ENCODE results near the gene KRT20.
"Not testable (repeated sequence)": the region's sequence is repeated elsewhere in the genome, so short reads cannot be mapped to it uniquely, and the experiment has no call there.

Gene KRT20

DNA sequence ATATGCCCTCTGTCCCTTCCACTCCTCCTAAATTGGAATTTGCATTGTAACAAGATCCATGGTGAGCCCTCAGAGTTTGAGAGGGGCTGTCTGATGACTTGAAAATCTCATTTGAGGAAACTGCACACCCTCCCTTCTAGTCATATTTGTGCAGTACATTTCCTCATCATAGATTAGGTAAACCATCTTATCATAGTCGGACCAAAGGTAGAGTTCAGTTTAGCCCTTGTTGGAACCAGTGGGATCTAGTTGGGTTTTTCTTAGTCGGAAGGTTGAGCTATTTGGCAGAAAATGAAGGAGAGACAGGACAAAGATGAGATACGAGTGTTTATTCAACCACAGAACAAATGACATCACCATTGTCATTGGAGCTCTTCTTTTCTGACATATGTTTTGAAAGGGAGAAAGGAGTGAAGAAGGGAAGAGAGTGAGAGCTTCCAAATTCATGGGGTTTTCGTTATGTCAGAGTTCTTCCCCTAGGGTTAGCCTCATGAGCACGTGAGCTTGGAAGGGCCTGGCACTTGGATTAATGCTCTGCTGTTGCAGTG lies 15.8 kb upstream of the KRT20 start:
- no peak for DNase-seq (ENCODE audit: low spot score)

DNA sequence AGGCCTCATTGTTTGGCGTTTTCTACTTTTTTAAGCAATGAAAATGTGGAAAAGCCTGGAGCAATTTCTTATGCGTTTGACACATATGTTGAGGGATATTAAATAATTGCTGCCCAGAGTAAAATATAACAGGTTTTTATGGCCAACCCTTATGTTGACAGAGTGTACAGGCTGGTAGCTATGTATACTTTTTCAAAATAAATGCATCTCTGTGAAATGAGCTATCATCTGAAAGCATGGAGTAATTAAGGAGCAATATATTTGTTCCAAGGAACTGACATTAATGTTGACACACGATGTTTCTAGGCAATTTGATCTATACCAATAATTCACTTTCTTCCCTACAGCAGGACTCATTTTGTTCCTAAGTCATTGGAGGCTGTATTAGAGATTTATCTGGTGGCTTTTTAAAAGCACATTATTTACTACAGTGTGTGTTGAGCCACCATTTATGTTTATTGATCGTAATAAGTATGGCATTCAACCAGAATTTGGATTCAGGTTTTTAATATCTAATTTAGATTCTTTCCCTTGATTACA lies 11.9 kb upstream of the KRT20 start:
- DNase-seq (ENCODE audit: low spot score) = no peak

DNA sequence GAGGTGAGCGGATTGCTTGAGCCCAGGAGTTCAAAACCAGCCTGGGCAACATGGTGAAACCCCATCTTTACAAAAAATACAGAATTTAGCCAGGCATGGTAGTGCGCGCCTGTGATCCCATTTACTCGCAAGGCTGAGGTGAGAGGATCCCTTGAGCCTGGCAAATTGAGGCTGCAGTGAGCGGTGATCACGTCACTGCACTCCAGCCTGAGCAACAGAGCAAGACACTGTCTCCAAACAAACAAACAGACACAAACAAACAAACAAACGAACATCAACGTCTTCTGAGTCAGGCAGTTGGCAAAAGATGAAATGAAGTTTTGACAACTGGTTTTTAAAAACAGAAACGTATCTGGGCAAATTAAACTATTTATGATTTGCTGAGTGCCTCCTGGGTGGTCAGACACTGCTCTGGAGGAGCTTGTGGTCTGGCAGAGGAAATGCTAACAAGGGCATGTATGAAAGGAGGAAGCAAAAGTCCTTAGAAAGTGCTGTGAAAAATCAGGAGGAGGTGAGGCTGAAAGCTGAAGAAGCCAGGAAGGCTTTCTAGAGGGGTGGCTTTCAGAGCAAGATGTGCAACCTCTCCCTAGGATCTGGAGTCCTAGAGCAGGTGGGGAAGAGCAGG lies 10.2 kb upstream of the KRT20 start:
- no peak for DNase-seq (ENCODE audit: low spot score)

DNA sequence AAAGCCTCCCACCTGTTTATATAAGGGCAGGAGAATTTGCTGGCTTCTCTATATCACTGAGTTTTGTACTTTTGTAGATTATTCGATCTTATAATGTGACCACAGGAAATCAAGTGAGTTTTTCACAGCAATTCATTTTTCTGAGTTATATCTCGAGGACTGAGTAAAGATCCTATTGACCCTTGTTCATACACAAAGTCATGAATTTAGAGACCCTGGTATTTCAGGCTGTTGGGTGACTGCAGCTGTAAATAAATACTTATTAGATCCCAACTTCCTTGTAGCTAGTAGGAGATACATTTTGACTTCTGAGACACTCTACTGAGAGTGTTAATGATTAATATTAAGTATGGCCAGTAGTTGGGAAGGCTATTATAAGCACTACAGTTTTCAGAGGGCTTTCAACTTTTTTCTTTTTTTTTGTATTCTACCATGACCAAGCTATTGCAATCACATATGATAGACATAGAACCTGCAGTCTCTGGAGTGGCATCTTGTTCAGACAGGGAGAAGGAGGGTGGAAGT lies 3.2 kb upstream of the KRT20 start:
- DNase-seq (ENCODE audit: low spot score) = no peak

DNA sequence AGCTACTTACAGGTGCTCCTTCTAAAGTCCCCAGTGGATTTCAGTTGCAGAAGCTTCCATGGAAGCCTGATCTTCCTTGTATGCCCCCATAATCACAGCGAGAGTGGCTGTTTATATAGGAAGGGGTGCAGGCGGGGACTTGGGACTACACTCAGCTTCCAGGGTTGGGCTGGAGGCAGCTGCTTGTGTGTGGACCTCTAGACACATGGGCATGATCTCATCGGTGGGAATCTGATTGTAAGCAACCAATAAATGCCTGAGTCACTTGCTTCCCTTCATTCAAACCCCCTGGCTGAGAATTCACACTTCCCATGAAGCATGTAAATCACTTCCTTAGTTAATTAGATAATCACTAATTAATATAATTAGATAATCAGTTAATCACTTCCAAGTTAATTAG lies 1.0 kb upstream of the KRT20 start:
- peak; percentile 25 for DNase-seq (ENCODE audit: low spot score)

DNA sequence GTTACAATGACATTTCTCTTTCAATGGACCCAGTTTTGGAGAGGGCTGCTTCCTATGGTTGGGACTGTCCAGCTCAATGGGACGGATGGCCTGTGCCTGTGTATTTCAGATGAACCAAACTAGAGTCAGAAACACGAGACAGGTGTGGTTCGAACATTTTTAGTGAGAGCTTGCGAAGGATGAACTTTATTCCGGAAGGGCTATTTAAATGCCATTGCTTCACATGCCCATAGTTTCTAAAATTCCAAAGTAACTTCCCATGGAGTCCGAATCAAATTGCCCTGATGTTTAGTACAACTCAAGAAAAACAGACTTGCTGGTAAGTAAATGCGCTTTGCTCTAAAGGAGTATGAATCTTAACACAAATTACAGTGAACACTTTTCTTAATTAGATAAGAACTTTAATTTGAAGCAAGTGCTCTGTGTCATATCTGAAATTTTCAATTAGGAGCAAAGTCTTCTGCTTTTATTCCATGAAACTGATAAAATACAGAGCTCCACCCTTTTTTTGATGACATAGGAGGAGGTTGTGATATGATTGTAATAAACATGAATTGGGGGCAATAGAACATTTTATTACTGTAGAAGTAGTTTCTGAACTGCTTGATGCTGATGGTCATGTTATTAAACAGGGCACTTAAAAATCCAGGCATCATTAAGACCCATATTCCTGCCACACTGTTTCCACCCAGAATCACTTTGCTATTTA lies 1.3 kb downstream of the KRT20 start:
- DNase-seq (ENCODE audit: low spot score) = no peak

DNA sequence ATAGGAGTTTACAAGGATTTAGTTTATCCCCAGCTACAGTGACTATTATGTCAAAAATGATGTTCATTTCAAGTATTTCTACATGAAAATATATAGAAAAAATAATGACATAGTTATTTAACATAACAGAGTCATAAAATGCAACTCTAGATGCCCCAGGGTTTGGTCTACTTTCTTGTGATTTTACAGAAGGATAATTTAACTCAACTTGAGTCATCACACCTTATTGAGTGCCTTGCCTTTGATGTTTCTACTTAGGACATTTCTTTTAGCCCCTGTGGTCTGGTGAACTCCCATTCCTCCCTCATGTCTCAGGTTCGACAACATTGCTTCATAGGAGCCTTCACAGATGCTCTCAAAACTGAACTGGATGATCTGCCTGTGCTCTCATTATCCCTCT lies 2.0 kb downstream of the KRT20 start:
- no peak for DNase-seq (ENCODE audit: low spot score)

DNA sequence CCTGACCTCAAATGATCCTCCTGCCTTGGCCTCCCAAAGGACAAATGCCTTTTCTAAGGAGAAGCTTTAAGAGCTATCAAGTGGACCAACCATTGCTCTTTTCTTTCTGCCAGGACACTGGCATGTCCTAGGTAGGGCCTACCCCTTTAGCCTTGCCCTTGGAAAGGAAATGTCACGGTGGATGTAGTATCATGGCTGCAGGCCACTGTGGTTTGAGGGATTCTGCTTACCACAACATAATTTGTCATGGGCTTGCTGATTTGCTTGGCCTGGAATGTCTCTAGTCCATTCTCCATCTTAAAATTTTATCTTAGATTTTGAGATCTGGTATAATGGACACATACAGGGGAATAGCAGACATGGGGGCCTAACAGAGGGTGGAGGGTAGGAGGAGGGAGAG lies 6.0 kb downstream of the KRT20 start:
- no peak for DNase-seq (ENCODE audit: low spot score)

DNA sequence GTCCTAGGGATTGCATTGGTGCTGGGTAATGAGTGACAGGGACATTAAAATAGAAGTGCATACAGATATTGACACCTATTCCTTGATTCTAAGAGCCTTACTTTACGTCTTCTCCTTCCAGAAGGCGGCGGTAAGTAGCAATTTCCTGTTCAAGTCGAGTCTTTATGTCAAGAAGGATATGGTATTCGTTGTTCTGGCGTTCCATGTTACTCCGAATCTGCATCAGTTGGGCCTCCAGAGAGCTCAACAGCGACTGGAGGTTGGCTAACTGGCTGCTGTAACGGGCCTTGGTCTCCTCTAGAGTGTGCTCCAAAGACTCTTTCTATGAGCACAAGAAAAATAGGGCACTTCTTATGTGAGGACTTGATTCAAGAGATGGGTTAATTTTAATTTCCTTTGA lies 7.0 kb downstream of the KRT20 start:
- DNase-seq (ENCODE audit: low spot score) = no peak

DNA sequence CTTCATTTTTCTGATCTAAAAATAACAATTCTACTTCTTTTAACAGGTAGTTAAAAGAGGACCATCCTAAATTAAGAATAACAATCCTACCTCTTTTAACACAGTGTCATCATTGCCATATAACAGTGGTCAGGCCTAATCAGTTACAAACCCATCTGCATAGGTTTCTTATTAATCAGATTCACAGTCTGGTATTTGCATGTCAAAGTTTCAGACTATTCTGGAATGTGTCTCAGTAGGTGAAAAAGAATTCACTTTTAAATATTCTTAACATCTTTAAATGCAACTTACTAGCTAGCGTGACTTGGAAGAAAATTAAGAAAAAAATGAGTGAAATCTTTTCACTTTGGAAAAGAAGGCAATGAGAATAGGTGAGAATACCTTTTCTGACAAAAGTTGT lies 11.2 kb downstream of the KRT20 start:
- DNase-seq (ENCODE audit: low spot score) = no peak

DNA sequence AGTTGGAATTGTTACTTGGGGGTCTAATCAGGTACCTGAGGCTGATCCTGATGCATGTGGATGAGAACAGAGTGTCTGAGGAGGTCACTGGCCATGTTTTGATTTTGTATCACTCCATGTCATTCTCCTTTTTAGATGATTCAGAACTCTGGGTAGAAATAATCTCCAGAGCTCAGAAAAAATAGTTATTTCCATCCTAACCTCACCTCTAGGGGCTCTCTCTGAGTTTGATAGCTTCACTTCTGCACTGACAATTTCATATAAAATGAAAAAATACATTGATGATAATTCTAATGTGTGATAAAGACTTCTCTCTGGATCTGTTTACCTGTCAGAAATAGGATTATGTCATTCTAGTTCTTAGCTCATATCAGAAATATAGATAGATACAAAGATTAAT lies 11.8 kb downstream of the KRT20 start:
- DNase-seq (ENCODE audit: low spot score) = no peak

DNA sequence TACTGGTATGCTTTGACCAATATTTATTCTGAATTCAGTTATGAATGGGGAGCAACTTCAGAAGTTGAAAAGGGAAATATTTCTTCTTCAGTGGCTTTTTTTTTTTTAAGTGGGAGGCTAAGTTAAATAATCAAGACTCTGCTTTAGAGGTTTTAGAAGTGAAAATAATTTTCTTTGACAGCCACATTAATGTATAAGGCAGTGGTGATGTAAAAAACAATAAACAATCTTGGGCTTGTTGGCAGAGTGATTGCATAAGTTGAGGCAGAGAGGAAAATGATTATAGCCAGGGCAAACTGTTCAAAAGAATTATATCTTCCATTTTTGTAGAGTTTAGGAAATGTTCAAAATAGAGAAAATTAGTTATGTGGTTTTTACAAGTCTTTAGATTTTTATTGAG lies 12.6 kb downstream of the KRT20 start:
- DNase-seq (ENCODE audit: low spot score) = no peak

DNA sequence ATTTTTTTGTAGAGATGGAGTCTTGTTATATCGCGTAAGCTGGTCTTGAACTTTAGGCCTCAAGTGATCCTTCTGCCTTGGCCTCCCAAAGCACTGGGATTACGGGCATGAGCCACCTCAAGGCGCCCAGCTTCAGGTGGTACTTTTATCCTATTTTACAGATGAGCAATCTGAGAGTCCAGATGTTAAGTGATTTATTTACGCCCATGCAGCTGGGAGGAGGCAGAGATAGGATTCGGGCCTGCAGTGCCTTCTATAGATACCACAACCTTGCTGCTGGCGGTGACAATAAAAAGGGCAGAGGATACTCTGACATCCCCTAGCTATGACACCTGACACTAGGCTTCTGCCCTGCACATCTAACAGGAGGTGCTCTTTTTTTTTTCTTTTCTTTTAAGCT lies 13.7 kb downstream of the KRT20 start:
- no peak for DNase-seq (ENCODE audit: low spot score)

DNA sequence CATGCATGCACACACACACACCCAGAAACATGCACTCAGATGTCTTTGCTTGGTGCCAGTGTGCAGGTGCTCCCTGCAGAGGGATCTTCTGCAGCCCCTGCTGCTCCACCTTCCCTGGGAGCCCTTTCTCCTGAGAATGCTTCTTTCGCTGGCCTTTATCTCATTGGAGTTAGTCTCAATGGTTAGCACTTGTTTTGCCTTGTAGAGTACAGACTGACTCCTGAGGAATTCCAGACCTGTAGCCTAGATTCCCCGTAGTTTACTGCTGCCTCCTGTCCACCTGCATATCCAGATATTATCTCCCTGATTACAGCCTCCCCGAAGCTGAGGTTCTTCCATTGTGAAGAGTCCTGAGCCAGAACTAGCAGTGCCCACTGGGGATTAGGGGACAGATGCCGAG lies 14.9 kb downstream of the KRT20 start:
- DNase-seq (ENCODE audit: low spot score) = no peak

DNA sequence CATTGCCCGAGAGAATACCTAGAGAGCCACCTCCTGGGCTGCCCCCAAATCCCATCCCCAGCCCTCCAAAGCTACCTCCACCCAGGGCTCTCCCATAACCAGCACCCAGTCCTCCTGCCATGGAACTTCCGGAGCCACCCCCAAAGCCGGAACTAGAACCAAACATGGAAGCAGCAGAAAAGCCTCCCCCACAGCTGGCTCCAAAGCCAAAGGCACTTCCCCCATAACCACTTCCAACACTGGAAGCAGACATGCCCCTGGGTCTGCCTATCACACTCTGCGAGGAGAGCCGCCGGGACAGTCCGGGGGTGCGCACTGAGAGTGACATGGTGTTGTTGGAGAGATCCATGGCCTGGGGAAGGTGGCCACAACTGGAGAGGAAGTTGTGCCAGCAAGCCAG lies 18.2 kb downstream of the KRT20 start, which contains the start of gene KRT12:
Gene KRT12, minus strand, starts transcription at position 386 of the 400 bp plus-strand sequence. Its CDS starts 37 bp downstream, at position 349.
- DNase-seq (ENCODE audit: low spot score) = no peak

DNA sequence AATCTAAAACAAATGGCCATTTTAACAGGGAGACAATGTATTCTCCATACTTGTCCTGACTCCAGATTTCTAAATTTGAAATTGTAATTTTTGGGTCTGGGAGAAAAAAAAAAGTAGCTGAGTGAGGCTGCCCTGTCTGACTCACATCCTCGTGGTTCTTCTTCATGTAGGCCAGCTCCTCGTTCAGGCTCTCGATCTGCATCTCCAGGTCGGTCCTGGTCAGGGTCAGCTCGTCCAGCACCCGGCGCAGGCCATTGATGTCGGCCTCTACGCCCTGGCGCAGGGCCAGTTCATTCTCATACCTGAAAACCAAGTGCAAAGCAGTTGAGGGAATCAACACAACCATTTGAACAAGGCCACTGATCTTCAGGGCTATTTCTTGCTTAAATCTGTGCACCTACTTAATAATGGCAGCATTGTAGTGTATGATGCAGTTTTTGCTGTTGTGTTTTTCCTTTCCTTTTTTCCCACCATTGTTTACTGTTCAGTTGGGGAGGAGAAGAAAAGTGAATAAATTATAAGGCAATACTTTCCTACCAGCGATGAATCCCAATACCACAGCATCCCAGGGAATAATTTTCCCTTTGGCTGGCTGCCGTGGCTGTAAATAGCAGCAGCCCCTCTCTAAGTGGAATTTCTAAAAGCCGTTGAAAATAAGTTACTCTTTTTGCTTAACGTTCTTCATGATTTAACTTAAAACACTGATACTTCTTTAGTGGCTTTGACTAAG lies 20.2 kb downstream of the KRT20 start:
- DNase-seq (ENCODE audit: low spot score) = no peak

DNA sequence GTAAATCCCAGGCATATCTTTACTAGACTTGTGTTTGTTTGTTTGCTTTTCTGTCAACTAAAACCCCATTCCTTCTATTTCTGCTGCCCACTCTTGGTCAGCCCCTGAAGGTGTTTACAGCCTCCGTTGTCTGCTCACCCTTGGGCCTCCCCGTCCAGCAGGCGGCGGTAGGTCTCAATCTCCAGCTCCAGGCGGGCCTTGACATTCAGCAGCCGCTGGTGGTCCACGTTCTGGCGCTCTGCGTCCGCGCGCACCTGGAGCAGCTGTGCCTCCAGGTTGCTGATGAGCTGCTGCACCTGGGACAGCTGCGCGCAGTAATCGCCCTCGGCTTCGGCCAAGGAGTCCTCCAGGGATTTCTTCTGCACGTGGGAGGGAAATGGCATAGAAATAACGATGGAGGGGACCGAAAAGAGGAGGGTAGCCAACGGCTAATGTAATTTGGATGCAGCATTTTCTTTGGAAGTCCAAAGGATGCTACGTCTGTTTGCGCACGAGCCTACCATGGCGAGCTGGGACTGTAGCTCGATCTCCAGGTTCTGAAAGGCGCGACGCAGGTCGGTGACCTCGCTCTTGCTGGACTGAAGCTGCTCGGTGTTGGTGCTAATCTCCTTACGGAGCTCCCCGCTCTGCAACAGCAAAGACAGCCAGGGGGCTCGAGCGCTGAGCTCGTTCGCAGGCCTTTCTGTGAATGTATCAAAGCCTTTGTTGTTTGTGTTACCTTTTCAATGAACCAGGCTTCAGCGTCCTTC lies 21.9 kb downstream of the KRT20 start:
- DNase-seq (ENCODE audit: low spot score) = no peak

DNA sequence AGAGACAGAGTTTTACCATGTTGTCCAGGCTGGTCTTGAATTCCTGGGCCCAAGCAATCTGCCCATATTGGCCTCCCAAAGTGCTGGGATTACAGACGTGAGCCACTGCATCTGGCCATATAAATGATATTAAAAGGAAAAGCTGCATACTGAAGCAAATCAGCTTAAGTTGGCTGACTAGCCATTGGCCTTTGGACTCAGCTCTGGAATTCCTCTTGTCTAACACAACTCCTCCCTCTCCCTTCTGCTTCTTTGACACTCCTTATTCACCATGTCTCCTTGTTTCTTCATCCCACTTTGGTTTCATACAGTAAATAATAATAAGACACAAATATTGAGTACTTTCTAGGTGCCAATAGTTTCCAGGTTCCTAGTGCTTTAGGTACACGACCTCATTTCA lies 25.5 kb downstream of the KRT20 start:
- no peak for DNase-seq (ENCODE audit: low spot score)

DNA sequence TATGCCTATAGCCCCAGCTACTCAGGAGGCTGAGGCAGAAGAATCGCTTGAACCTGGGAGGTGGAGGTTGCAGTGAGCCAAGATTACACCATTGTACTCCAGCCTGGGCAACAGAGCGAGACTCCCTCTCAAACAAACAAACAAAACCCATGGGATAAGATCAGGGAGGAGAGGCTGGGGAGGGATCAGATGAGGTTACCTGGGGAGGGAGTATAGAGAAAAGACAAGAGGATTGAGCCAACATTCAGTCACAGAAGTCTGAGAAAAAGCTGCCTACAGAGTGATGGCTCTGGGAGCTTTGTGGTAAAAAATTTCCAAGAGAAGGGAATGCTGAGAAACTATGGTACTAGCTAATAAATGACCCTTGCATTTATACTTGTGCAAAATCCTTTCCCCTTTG lies 26.4 kb downstream of the KRT20 start:
- DNase-seq (ENCODE audit: low spot score) = not testable (repeated sequence)

DNA sequence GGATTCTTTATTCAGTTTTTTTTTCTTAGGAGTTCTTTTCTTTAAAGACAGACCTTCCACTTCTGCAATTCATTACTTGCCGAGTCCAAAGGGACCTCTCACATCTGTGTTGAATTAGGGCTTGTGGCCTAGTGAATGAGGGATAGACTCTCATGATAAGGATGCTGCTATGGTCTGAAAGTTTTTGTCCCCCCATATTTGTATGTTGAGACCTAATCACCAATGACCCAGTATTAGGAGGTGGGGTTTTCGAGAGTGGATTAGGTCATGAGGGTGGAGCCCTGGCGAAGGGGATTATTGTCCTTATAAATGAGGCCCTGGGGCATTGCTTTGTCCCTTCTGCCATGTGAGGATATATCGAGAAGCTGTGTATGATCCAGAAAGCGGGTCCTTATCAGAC lies 27.5 kb downstream of the KRT20 start:
- DNase-seq (ENCODE audit: low spot score) = no peak

DNA sequence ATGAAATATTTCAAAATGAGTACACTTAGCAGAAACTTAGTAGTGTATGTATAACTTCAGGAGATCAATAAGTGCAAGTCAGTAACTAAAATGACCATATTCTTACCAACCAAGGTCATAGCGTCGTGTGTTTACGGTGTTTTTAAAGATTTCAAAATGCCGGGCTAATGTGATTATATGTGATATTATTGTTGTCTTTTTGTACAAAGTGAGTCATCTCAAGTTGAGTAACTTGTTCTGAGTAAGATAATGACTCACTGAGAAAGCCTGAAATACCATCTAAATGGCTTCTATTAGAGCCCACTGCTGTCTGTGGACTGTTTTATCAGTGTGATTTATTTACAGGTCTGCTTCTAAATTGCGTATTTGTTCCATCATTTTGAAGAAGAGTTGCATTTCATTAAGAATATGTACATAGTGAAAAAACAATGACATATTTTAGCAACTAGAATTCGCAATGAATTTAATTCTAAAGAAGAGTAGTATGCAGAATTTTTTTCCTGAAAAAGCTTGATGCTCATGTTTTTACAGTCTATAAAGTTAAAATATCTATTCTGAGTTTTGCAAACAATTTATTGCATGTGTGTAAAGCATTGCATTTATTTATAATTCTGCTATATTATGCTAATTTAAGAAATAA lies 30.7 kb downstream of the KRT20 start:
- peak; percentile 66 for DNase-seq (ENCODE audit: low spot score)
